HG02678 (cell line): Measurements from ENCODE around the gene MSMO1.

Source experiments
- ATAC-seq: cut with Tn5 transposase; IDR thresholded peaks from one replicate; pipeline ENCODE4 v1.9.1; 2021; ENCODE audit warnings: mild to moderate bottlenecking, moderate library complexity; ENCODE audit not compliant: unreplicated experiment

Gene MSMO1

GRCh38 chr4:165386328-165386727 lies 58.9 kb downstream of the MSMO1 start:
- ATAC-seq, result no peak

GRCh38 chr4:165388756-165389155 lies 61.3 kb downstream of the MSMO1 start:
- ATAC-seq, result no peak
